ENCODE data around the gene CRTC3.

Gene CRTC3

DNA sequence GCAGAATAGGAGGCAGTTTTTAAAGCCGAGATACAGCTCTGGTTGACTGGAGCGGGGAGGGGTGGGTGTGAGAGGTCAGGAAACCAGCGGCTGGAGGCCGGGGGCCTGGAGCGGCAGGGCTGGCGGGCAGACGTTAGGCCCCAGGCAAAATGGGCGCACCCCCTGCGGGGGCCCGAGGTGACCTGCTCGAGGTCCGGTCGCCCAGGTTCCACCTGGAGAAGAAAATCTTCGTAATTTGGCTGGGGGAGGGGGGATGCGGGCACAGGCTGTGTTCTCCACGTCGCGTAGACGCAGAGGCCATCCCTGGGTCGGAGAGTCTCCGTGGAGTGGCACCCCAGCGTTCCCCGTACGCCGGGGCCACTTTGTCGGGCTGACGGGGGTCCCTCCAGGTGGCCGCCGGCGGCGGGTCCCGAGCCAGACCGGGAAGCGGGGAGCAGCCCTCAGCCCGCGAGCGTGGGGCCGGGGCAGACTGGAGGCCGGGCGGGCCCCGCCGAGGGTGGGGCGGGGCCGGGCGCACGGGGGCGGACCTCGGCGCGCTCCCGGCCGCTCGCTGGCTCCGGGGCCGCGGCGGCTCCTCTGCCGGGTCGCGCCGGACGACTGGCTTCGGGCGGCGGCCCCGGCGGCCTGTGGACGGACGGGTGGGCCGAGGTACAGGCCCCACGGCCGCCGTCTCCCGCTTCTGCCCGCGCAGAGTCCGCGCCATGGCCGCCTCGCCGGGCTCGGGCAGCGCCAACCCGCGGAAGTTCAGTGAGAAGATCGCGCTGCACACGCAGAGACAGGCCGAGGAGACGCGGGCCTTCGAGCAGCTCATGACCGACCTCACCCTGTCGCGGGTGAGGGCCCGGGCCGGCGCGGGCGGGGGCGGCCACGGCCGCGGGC is at the start of gene CRTC3:
CRTC3 (plus strand) TSS at position 553 of the 879 bp plus-strand sequence; CDS start at position 702, 149 bp downstream.
- TF ChIP-seq, protein P1, sequence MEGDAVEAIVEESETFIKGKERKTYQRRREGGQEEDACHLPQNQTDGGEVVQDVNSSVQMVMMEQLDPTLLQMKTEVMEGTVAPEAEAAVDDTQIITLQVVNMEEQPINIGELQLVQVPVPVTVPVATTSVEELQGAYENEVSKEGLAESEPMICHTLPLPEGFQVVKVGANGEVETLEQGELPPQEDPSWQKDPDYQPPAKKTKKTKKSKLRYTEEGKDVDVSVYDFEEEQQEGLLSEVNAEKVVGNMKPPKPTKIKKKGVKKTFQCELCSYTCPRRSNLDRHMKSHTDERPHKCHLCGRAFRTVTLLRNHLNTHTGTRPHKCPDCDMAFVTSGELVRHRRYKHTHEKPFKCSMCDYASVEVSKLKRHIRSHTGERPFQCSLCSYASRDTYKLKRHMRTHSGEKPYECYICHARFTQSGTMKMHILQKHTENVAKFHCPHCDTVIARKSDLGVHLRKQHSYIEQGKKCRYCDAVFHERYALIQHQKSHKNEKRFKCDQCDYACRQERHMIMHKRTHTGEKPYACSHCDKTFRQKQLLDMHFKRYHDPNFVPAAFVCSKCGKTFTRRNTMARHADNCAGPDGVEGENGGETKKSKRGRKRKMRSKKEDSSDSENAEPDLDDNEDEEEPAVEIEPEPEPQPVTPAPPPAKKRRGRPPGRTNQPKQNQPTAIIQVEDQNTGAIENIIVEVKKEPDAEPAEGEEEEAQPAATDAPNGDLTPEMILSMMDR (IDR thresholded peaks at IDR 0.05), result peak; percentile 33; the same call in 1 of the 2 replicates

GRCh38 chr15:90481023-90481422 is 48.7 kb upstream of the CRTC3 start:
- TF ChIP-seq, protein P1 (IDR thresholded peaks at IDR 0.05), result no peak

DNA sequence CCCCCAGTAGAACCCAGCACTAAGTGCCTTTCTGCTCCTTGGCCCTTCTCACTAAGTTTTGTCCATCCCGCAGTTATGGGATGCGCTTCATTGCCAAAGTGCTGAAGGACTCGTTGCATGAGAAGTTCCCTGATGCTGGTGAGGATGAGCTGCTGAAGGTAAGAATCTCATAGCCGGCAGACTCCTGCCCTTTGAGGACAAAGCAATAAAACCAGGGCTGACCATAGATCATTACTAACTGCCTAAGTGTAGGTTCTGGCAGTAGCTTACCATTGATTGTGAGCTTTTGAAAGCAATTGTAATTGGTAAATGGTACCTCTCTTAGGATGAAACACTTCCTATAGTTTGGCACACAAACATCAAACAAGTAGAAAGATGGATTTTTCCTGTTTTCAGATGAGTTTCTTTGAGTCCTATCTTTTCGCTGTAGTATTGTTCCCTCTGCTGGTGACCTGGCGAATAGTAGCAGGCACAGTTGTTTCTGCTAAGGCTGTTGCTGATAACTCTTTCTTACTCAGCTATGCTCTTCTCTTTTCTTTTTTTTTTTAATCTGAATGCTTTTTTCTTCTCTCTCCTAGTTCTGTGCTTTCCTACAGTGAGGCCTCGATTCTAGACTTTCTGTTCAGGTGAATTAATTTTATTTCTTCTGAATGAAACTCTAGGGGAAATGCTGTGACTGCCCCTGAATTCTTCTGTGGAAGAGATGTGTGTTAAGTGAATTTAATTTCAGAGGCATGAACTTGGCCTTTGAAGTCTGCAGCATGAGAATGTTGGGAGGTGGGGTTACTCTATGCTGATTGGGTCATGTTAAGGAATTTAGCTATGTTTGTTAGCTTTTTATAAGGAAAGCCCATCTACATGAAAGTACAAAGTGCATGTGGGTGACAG is 47.4 kb upstream of the CRTC3 start:
- TF ChIP-seq, protein P1 (IDR thresholded peaks at IDR 0.05), result peak; percentile 87

DNA sequence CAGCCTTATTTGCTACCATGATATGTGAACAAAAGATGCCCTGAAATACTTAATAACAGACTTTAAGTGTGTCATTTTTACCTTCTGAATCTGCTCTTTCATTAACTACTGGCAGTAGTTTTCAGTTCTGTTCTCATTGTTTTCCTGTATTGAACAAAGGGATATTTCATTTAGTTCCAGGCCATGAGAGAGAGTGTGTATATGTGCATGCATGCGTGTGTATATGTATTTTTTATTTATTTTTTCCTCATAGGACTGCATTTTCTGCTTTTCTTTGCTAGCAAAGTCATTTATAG is 46.8 kb upstream of the CRTC3 start:
- TF ChIP-seq, protein P1 (IDR thresholded peaks at IDR 0.05), result no peak

DNA sequence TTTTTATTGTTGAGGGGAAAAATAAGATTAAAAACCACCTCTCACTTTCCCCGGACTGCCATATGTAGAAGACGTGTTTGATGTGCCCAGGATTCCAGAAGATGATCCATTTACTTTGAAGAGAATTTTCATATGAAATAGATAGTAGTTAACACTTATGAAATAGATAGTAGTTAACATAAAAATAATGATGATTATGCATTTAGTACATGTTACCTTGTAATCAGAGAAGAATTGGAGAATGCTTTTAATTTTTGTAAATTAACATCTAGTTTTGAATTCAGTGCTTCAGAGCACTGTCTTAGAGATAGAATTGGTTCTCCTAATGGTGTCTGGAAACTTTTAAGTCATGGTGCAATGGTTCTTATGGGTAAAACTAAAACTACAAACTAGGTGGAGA is 46.1 kb upstream of the CRTC3 start:
- TF ChIP-seq, protein P1 (IDR thresholded peaks at IDR 0.05), result no peak

GRCh38 chr15:90487186-90487585 is 42.5 kb upstream of the CRTC3 start:
- TF ChIP-seq, protein P1 (IDR thresholded peaks at IDR 0.05), result no peak

GRCh38 chr15:90489514-90489913 is 40.2 kb upstream of the CRTC3 start:
- TF ChIP-seq, protein P1 (IDR thresholded peaks at IDR 0.05), result no peak

Measured in LNCAP (cell line).